Endothelial cell of umbilical vein (primary cell): ENCODE measurements around the gene PTPRK. TPM values are rescaled to one million over a fixed set of nuclear protein-coding genes. Genes with fewer than 3 reads are reported as not detected.

Source experiments
- BruUV-seq: library from RNA; stranded (reverse); fragments of 400-500 nt; replicated peaks from 2 replicates; lab custom pipeline; 2021; lab: Mats Ljungman, UMichigan
- CTCF ChIA-PET: fragments of 300-600, 350-600 bp; sonication (Branson Sonifier 250); formaldehyde crosslinking; loops from one replicate; lab custom pipeline; 2021; ENCODE audit warnings: antibody characterized with exemption, inconsistent platforms; lab: Charles Lee
- POLR2A ChIA-PET: fragments of 300-600, 350-600 bp; sonication (Branson Sonifier 250); formaldehyde crosslinking; loops from one replicate; lab custom pipeline; 2021; ENCODE audit warnings: antibody characterized with exemption, inconsistent platforms; lab: Charles Lee
- DNase-seq: peaks from one replicate; pipeline ENCODE4 v3.0.0-alpha.2; 2011; ENCODE audit warnings: low read depth, low spot score
- FAIRE-seq: peaks from 2 replicates; lab custom pipeline; 2011; peaks lifted over from hg19 to GRCh38; lab: Jason Lieb, UNC
- H2AFZ ChIP-seq: 2 replicates; pipeline ENCODE4 v1.6.0; 2012; ENCODE audit warnings: low read depth, low read length, control low read depth, inconsistent platforms
- H3K27ac ChIP-seq: 2 replicates; pipeline ENCODE4 v1.5.1; 2011; ENCODE audit warnings: low read depth, mild to moderate bottlenecking, control low read depth, low read length, moderate library complexity; ENCODE audit not compliant: insufficient read depth
- H3K27me3 ChIP-seq, 2 experiments: 2 replicates each; pipeline versions ENCODE4 v1.6.0 to v1.6.1; 2011; ENCODE audit warnings: low read length in 2 of 2, mixed read lengths in 1 of 2; ENCODE audit not compliant: control insufficient read depth in 2 of 2, insufficient read depth in 2 of 2
- H3K36me3 ChIP-seq, 2 experiments: 2 replicates in 1 of 2; 3 replicates in 1 of 2; pipeline ENCODE4 v1.5.1; 2011; ENCODE audit warnings: low read length in 2 of 2, mild to moderate bottlenecking in 1 of 2, moderate library complexity in 1 of 2; ENCODE audit not compliant: control insufficient read depth in 2 of 2, insufficient read depth in 2 of 2; ENCODE audit errors: extremely low read depth in 1 of 2
- H3K4me1 ChIP-seq: 3 replicates; pipeline ENCODE4 v1.5.1; 2011; ENCODE audit warnings: mild to moderate bottlenecking, low read length; ENCODE audit not compliant: control insufficient read depth, insufficient read depth; ENCODE audit errors: extremely low read depth
- H3K4me2 ChIP-seq: 2 replicates; pipeline ENCODE4 v1.6.1; 2011; ENCODE audit warnings: low read length, control low read depth, mixed read lengths; ENCODE audit not compliant: insufficient read depth
- H3K4me3 ChIP-seq, 3 experiments: fragments of 200-600 bp in 1 of 3; sonication (generic), shearing (Covaris generic) in 1 of 3; replicated peaks in 1 of 3; 2 replicates each; pipeline ENCODE4 v1.5.1; 2011 to 2016; ENCODE audit warnings: control low read depth in 3 of 3, low read length in 3 of 3, mild to moderate bottlenecking in 2 of 3, inconsistent platforms in 1 of 3, low read depth in 1 of 3, moderate library complexity in 1 of 3; ENCODE audit not compliant: insufficient read depth in 1 of 3
- H3K79me2 ChIP-seq: 2 replicates; pipeline ENCODE4 v1.6.0; 2012; ENCODE audit warnings: low read length, inconsistent platforms; ENCODE audit not compliant: control insufficient read depth, insufficient read depth
- H3K9ac ChIP-seq: replicated peaks from 2 replicates; pipeline ENCODE3; 2011; ENCODE audit warnings: low read length, control low read depth; ENCODE audit not compliant: insufficient read depth; ENCODE audit errors: extremely low read depth
- H3K9me1 ChIP-seq: replicated peaks from 3 replicates; pipeline ENCODE4 v1.6.0; 2011; ENCODE audit warnings: mild to moderate bottlenecking, low read length; ENCODE audit not compliant: control insufficient read depth, insufficient read depth; ENCODE audit errors: extremely low read depth
- H3K9me3 ChIP-seq: replicated peaks from 2 replicates; pipeline ENCODE4 v1.5.1; 2012; ENCODE audit warnings: low read length, inconsistent platforms; ENCODE audit not compliant: control insufficient read depth, insufficient read depth
- H4K20me1 ChIP-seq: replicated peaks from 2 replicates; pipeline ENCODE3; 2011; ENCODE audit warnings: mild to moderate bottlenecking, low read length; ENCODE audit not compliant: control insufficient read depth, insufficient read depth; ENCODE audit errors: extremely low read depth
- CTCF ChIP-seq, 2 donors: IDR thresholded peaks; 1 replicate in 1 of 2; 2 replicates in 1 of 2; pipeline ENCODE4 v1.5.1; 2011; ENCODE audit warnings: low read length in 2 of 2, mild to moderate bottlenecking in 2 of 2, moderate library complexity in 2 of 2, control low read depth in 1 of 2, inconsistent platforms in 1 of 2, low read depth in 1 of 2; ENCODE audit not compliant: insufficient read depth in 1 of 2; ENCODE audit errors: extremely low read depth in 1 of 2
- EZH2 ChIP-seq: IDR thresholded peaks from 2 replicates; pipeline ENCODE4 v1.6.1; 2012; ENCODE audit warnings: borderline replicate concordance, low read depth, mild to moderate bottlenecking, moderate library complexity, low read length, inconsistent platforms; ENCODE audit not compliant: severe bottlenecking
- FOS ChIP-seq: IDR thresholded peaks from 2 replicates; pipeline ENCODE4 v1.6.1; 2011; ENCODE audit warnings: mild to moderate bottlenecking, low read length, moderate library complexity, borderline replicate concordance; ENCODE audit not compliant: insufficient read depth
- GATA2 ChIP-seq: IDR thresholded peaks from 2 replicates; pipeline ENCODE4 v1.7.0; 2011; ENCODE audit warnings: low read depth, mild to moderate bottlenecking, moderate library complexity, mixed read lengths, low read length; ENCODE audit not compliant: insufficient read length, insufficient read depth
- JUN ChIP-seq: IDR thresholded peaks from 2 replicates; pipeline ENCODE4 v1.6.1; 2011; ENCODE audit warnings: borderline replicate concordance, low read depth; ENCODE audit not compliant: insufficient read length, insufficient read depth
- MAX ChIP-seq: IDR thresholded peaks from 2 replicates; pipeline ENCODE4 v1.6.1; 2011; ENCODE audit not compliant: insufficient read depth, insufficient read length
- MYC ChIP-seq: IDR thresholded peaks from one replicate; pipeline ENCODE4 v1.6.1; 2011; ENCODE audit warnings: mild to moderate bottlenecking, low read depth, low read length
- POLR2A ChIP-seq: IDR thresholded peaks from 2 replicates; pipeline ENCODE4 v1.6.1; 2012; ENCODE audit warnings: low read depth, mild to moderate bottlenecking, control low read depth, low read length
- POLR2AphosphoS5 ChIP-seq: IDR thresholded peaks from 2 replicates; pipeline ENCODE4 v1.6.1; 2012; ENCODE audit warnings: low read depth, mild to moderate bottlenecking, control low read depth, low read length, moderate library complexity; ENCODE audit not compliant: insufficient read depth
- dilution Hi-C: fragments of 300-500 bp; cut with MboI; formaldehyde crosslinking; loops from one replicate; pipeline ENCODE4 v1.15.0; 2019; ENCODE audit warnings: low sequenced_read_pairs; ENCODE audit not compliant: extremely low pct_ligation_motif_present
- intact Hi-C: fragments of 100-400 bp; cut with micrococcal nuclease; formaldehyde crosslinking; loops from one replicate; pipeline ENCODE4 v1.10.0; 2022
- polyA plus RNA-seq, 4 experiments: library from polyadenylated mRNA; depleted of rRNA in 3 of 4; stranded (reverse) in 3 of 4; unstranded in 1 of 4; fragments of >200 nt; gene quantifications; 2 replicates each; pipeline versions ENCODE4 v1.2.1 to v1.2.3, GENCODE V29; 2011 to 2012; ENCODE audit warnings: missing spikeins in 1 of 4
- total RNA-seq: library from RNA; stranded (reverse); gene quantifications from 2 replicates; pipeline ENCODE4 v1.2.3, GENCODE V29; 2021

Gene PTPRK
- total and polyA plus RNA-seq, 2 donors (not counting 3 experiments of a cell fraction or from before 2014, with no cell fraction given) = 15.2 to 74.0 TPM

- intact Hi-C loops (no loop called here), dilution Hi-C loops (no loop called here)
- H3K79me2 ChIP-seq = no peaks in the 10 kb centered on the region
- ChIA-PET POLR2A (no interaction called here), CTCF (no interaction called here)
- DNase-seq (no peak), FAIRE-seq (no peak)
- H3K9me3 ChIP-seq = no peaks in the 10 kb centered on the region
- BruUV-seq = no TSS peak
- peaks cover 4% of the 10 kb centered on the region for H3K9me1 ChIP-seq
- no peak overlapping the region for H3K4me2 ChIP-seq
- no peaks in the 10 kb centered on the region for H3K4me1 ChIP-seq
- TF ChIP-seq POLR2AphosphoS5 (no peak), EZH2 (no peak), CTCF (IDR thresholded peaks at IDR 0.05; ENCODE audit: extremely low read depth in 1 of 2, insufficient read depth in 1 of 2, low read depth in 1 of 2, low read length in 2 of 2) (no peak), MAX (no peak), GATA2 (no peak), MYC (no peak), FOS (no peak), POLR2A (no peak), JUN (no peak)
- H4K20me1 ChIP-seq = no peaks in the 10 kb centered on the region
- no peaks in the 10 kb centered on the region for H3K36me3 ChIP-seq
- H3K27ac ChIP-seq = no peak overlapping the region
- no peak overlapping the region for H2AFZ ChIP-seq
- H3K4me3 ChIP-seq = no peak overlapping the region
- H3K27me3 ChIP-seq = no peaks in the 10 kb centered on the region
- no peak overlapping the region for H3K9ac ChIP-seq
Observed at GRCh38 chr6:128047989-128048388, 472.4 kb downstream of the PTPRK start.
